Ascending aorta (tissue), 2 donors: ENCODE measurements around the gene EN2. TPM values are rescaled to one million over a fixed set of nuclear protein-coding genes. Genes with fewer than 3 reads are reported as not detected.

Experiments
- DNase-seq, 2 donors: peaks; one replicate each; pipeline ENCODE4 v3.0.0-alpha.2; 2019; ENCODE audit warnings: low spot score in 2 of 2
- H3K27ac ChIP-seq, 2 donors: fragments of 200-600 bp; sonication (generic); one replicate each; pipeline ENCODE4 v1.5.1; 2016 to 2017; ENCODE audit warnings: mild to moderate bottlenecking in 1 of 2
- H3K27me3 ChIP-seq: fragments of 200-600 bp; sonication (generic); one replicate; pipeline ENCODE4 v1.5.1; 2017
- H3K36me3 ChIP-seq, 2 donors: fragments of 200-600 bp; sonication (generic); one replicate each; pipeline ENCODE4 v1.5.1; 2016
- H3K4me1 ChIP-seq, 2 donors: fragments of 200-600 bp; sonication (generic); one replicate each; pipeline ENCODE4 v1.5.1; 2016 to 2017; ENCODE audit warnings: mild to moderate bottlenecking in 1 of 2
- H3K4me3 ChIP-seq, 2 donors: fragments of 200-600 bp; sonication (generic); one replicate each; pipeline ENCODE4 v1.5.1; 2016 to 2017; ENCODE audit warnings: mild to moderate bottlenecking in 1 of 2
- H3K9me3 ChIP-seq, 2 donors: fragments of 200-600 bp; sonication (generic); one replicate each; pipeline ENCODE4 v1.5.1; 2016
- CTCF ChIP-seq, 3 experiments: fragments of 200-600 bp in 2 of 3; fragments of 450-650 bp in 1 of 3; sonication (generic) in 2 of 3; IDR thresholded peaks; one replicate each; pipeline ENCODE4 v1.5.1; 2016 to 2019; ENCODE audit warnings: antibody characterized with exemption in 3 of 3, mild to moderate bottlenecking in 1 of 3, moderate library complexity in 1 of 3
- intact Hi-C: fragments of 100-400 bp; cut with DNase I; formaldehyde crosslinking; loops from one replicate; pipeline ENCODE4 v1.15.1; 2023
- total RNA-seq: library from RNA; depleted of rRNA; stranded (reverse); fragments of >200 nt; gene quantifications from one replicate; pipeline ENCODE4 v1.1.0, GENCODE V29; 2016

The EN2 gene
- total RNA-seq, 1 donor from 2014 or later, result not detected

- intact Hi-C loops, result no loop called here
- Histone ChIP-seq H3K9me3 (no peaks in the 10 kb centered on the region), H3K27me3 (no peaks in the 10 kb centered on the region), H3K36me3 (no peaks in the 10 kb centered on the region), H3K27ac (no peak overlapping the region), H3K4me3 (peak overlapping the region; percentile 31 to 44), H3K4me1 (no peaks in the 10 kb centered on the region)
- peak in 1 of 2 donors; percentile 61 for DNase-seq
- TF ChIP-seq CTCF (IDR thresholded peaks at IDR 0.05), result no peak
Measured at GRCh38 chr7:155489862-155490696, 32.1 kb downstream of the EN2 start.

GRCh38 chr7:155490697-155491628, 33.0 kb downstream of the EN2 start:
- TF ChIP-seq CTCF (IDR thresholded peaks at IDR 0.05), result no peak
- Histone ChIP-seq H3K36me3 (no peaks in the 10 kb centered on the region), H3K9me3 (no peaks in the 10 kb centered on the region), H3K27me3 (no peaks in the 10 kb centered on the region), H3K27ac (no peak overlapping the region), H3K4me1 (no peaks in the 10 kb centered on the region), H3K4me3 (peak overlapping the region; percentile 31 to 44)
- intact Hi-C loops, result no loop called here
- peak in 1 of 2 donors; percentile 63 for DNase-seq

GRCh38 chr7:155491812-155492211, 33.9 kb downstream of the EN2 start:
- H3K36me3 ChIP-seq, result no peaks in the 10 kb centered on the region
- TF ChIP-seq CTCF (IDR thresholded peaks at IDR 0.05), result no peak
- no peak overlapping the region for H3K4me3 ChIP-seq
- H3K27ac ChIP-seq, result no peak overlapping the region
- peak in 1 of 2 donors; percentile 12 for DNase-seq
- H3K4me1 ChIP-seq, result no peaks in the 10 kb centered on the region
- intact Hi-C loops, result no loop called here
- no peaks in the 10 kb centered on the region for H3K27me3 ChIP-seq
- no peaks in the 10 kb centered on the region for H3K9me3 ChIP-seq

GRCh38 chr7:155493744-155494538, 36.0 kb downstream of the EN2 start:
- intact Hi-C loops, result no loop called here

More at GRCh38 chr7:155493744-155494538, 36.0 kb downstream of the EN2 start:
- Histone ChIP-seq H3K9me3 (no peaks in the 10 kb centered on the region), H3K36me3 (no peaks in the 10 kb centered on the region), H3K27me3 (no peaks in the 10 kb centered on the region), H3K27ac (no peak overlapping the region), H3K4me1 (no peaks in the 10 kb centered on the region), H3K4me3 (no peak overlapping the region)
- peak in 1 of 2 donors; percentile 37 for DNase-seq
- TF ChIP-seq CTCF (IDR thresholded peaks at IDR 0.05), result no peak
